HepG2 (cell line): Measurements from ENCODE around the gene MGARP. TPM values are rescaled to one million over a fixed set of nuclear protein-coding genes. Genes with fewer than 3 reads are reported as not detected.

ENCODE experiments used
- ERF ChIP-seq: IDR thresholded peaks from 2 replicates; pipeline ENCODE4 v1.6.1; 2018; ENCODE audit warnings: missing biosample characterization, missing genetic modification reagents
- GABPB1 ChIP-seq: IDR thresholded peaks from 2 replicates; pipeline ENCODE4 v1.6.1; 2016; ENCODE audit warnings: mild to moderate bottlenecking, missing genetic modification reagents, moderate library complexity, missing compliant biosample characterization
- HOXD1 ChIP-seq: sonication (generic); formaldehyde crosslinking; IDR thresholded peaks from 2 replicates; pipeline ENCODE4 v1.5.0; 2020; ENCODE audit warnings: missing genetic modification reagents
- IKZF1 ChIP-seq: fragments of 450-650 bp; IDR thresholded peaks from 2 replicates; pipeline ENCODE4 v1.7.1; 2016
- NCOA5 ChIP-seq: sonication (generic); formaldehyde crosslinking; IDR thresholded peaks from 2 replicates; pipeline ENCODE4 v1.4.0; 2020; ENCODE audit warnings: missing genetic modification reagents
- SIX1 ChIP-seq: sonication (generic); formaldehyde crosslinking; IDR thresholded peaks from 2 replicates; pipeline ENCODE4 v1.4.0; 2020; ENCODE audit warnings: missing genetic modification reagents, borderline replicate concordance
- TEAD3 ChIP-seq: optimal IDR thresholded peaks from 2 replicates; pipeline ENCODE3; 2016; ENCODE audit warnings: borderline replicate concordance
- ZNF776 ChIP-seq: sonication (generic); formaldehyde crosslinking; IDR thresholded peaks from 2 replicates; pipeline ENCODE4 v1.4.0; 2020; ENCODE audit warnings: mild to moderate bottlenecking, missing genetic modification reagents
- ZNF788 ChIP-seq: sonication (generic); formaldehyde crosslinking; IDR thresholded peaks from 2 replicates; pipeline ENCODE4 v1.5.0; 2020; ENCODE audit warnings: mild to moderate bottlenecking, missing genetic modification reagents, borderline replicate concordance
- polyA plus RNA-seq, 8 experiments: library from polyadenylated mRNA; depleted of rRNA in 3 of 8; stranded (reverse) in 7 of 8; unstranded in 1 of 8; fragments of >200 nt; fragmentation: Illumina TruSeq in 4 of 8; extraction: Trizol in 4 of 8; gene quantifications; 2 replicates each; pipeline versions ENCODE4 v1.2.1 to v1.2.3, GENCODE V29; 2011 to 2016; ENCODE audit warnings: low read depth in 4 of 8, missing spikeins in 1 of 8, mixed read lengths in 1 of 8; ENCODE audit not compliant: insufficient read depth in 1 of 8
- total RNA-seq, 5 experiments: library from RNA; depleted of rRNA; stranded (reverse); fragments of >200 nt; fragmentation: Illumina TruSeq; extraction: Trizol; gene quantifications; 2 replicates each; pipeline ENCODE4 v1.2.3, GENCODE V29; 2016; ENCODE audit warnings: low read depth in 1 of 5
- TF ChIP-seq, protein P1 (sequence below): sonication (generic); formaldehyde crosslinking; IDR thresholded peaks from 2 replicates; pipeline ENCODE4 v1.5.0; 2020; ENCODE audit warnings: mild to moderate bottlenecking, missing genetic modification reagents, borderline replicate concordance
- TF ChIP-seq, protein P2 (sequence below): sonication (generic); formaldehyde crosslinking; IDR thresholded peaks from 2 replicates; pipeline ENCODE4 v1.4.0; 2020; ENCODE audit warnings: missing genetic modification reagents
- TF ChIP-seq, protein P3 (sequence below): sonication (generic); formaldehyde crosslinking; IDR thresholded peaks from 2 replicates; pipeline ENCODE4 v1.8.0; 2023; ENCODE audit warnings: mild to moderate bottlenecking, missing genetic modification reagents
- TF ChIP-seq, protein P4 (sequence below), 2 experiments: IDR thresholded peaks; 2 replicates each; pipeline ENCODE4 v1.6.1; 2011 to 2012; ENCODE audit warnings: low read length in 2 of 2, borderline replicate concordance in 1 of 2, low read depth in 1 of 2, mild to moderate bottlenecking in 1 of 2, moderate library complexity in 1 of 2
- TF ChIP-seq, protein P5 (sequence below): sonication (generic); IDR thresholded peaks from 2 replicates; pipeline ENCODE4 v1.6.1; 2016; ENCODE audit warnings: low read depth, borderline replicate concordance

MGARP gene
- total and polyA plus RNA-seq, 2 of the 13 experiments (the other 11 are each of a cell fraction or from before 2014, with no cell fraction given) = 0.11 to 0.13 TPM

DNA sequence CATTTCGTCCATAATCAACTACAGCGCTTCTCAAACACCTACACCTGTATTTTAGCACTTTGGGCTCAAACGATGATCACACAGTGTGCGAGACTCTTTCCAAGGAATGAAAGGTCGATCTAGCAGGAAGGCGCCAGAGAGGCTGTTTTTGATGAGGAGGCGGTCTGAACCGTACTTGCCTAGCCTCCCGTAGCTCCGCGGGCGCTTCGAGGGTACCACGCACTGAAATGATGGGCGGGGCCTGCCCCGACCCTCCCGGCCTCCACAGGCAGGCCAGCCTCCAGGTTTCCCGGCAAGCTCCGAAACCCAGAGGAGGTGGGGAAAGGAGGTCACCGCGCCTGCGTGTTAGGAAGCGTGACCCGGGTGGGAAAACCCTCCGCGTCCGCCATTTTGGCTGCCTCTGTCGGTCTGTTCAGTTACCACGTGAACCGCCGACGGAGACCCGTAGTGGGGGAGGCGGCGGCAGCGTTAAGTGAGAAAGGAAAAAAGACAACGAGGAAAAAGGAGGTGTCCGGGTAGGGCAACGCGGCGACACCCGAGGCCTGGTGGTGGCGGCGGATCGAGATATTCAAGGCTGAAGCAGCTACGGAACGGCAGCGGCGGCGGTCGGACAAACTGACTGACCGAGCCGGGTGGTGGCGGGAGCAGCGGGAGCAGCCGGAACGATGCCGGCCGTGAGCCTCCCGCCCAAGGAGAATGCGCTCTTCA lies 21.2 kb upstream of the MGARP start, which contains the start of gene NAA15 (continued):
- TF ChIP-seq, protein P1, sequence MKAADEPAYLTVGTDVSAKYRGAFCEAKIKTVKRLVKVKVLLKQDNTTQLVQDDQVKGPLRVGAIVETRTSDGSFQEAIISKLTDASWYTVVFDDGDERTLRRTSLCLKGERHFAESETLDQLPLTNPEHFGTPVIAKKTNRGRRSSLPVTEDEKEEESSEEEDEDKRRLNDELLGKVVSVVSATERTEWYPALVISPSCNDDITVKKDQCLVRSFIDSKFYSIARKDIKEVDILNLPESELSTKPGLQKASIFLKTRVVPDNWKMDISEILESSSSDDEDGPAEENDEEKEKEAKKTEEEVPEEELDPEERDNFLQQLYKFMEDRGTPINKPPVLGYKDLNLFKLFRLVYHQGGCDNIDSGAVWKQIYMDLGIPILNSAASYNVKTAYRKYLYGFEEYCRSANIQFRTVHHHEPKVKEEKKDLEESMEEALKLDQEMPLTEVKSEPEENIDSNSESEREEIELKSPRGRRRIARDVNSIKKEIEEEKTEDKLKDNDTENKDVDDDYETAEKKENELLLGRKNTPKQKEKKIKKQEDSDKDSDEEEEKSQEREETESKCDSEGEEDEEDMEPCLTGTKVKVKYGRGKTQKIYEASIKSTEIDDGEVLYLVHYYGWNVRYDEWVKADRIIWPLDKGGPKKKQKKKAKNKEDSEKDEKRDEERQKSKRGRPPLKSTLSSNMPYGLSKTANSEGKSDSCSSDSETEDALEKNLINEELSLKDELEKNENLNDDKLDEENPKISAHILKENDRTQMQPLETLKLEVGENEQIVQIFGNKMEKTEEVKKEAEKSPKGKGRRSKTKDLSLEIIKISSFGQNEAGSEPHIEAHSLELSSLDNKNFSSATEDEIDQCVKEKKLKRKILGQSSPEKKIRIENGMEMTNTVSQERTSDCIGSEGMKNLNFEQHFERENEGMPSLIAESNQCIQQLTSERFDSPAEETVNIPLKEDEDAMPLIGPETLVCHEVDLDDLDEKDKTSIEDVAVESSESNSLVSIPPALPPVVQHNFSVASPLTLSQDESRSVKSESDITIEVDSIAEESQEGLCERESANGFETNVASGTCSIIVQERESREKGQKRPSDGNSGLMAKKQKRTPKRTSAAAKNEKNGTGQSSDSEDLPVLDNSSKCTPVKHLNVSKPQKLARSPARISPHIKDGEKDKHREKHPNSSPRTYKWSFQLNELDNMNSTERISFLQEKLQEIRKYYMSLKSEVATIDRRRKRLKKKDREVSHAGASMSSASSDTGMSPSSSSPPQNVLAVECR (CRISPR knock-in tag) = peak; percentile 90
- no peak; the same call in 1 of the 2 replicates for TF ChIP-seq ZNF776
- TF ChIP-seq, protein P2, sequence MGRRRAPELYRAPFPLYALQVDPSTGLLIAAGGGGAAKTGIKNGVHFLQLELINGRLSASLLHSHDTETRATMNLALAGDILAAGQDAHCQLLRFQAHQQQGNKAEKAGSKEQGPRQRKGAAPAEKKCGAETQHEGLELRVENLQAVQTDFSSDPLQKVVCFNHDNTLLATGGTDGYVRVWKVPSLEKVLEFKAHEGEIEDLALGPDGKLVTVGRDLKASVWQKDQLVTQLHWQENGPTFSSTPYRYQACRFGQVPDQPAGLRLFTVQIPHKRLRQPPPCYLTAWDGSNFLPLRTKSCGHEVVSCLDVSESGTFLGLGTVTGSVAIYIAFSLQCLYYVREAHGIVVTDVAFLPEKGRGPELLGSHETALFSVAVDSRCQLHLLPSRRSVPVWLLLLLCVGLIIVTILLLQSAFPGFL (CRISPR knock-in tag) = no peak
- TF ChIP-seq, protein P3, sequence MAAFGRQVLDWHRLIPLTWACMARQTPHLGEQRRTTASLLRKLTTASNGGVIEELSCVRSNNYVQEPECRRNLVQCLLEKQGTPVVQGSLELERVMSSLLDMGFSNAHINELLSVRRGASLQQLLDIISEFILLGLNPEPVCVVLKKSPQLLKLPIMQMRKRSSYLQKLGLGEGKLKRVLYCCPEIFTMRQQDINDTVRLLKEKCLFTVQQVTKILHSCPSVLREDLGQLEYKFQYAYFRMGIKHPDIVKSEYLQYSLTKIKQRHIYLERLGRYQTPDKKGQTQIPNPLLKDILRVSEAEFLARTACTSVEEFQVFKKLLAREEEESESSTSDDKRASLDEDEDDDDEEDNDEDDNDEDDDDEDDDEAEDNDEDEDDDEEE = no peak
- TF ChIP-seq SIX1 (CRISPR knock-in tag) = 0 out of 2 replicates have a peak, but pooled peaks have one; percentile 27
- TF ChIP-seq, protein P4, sequence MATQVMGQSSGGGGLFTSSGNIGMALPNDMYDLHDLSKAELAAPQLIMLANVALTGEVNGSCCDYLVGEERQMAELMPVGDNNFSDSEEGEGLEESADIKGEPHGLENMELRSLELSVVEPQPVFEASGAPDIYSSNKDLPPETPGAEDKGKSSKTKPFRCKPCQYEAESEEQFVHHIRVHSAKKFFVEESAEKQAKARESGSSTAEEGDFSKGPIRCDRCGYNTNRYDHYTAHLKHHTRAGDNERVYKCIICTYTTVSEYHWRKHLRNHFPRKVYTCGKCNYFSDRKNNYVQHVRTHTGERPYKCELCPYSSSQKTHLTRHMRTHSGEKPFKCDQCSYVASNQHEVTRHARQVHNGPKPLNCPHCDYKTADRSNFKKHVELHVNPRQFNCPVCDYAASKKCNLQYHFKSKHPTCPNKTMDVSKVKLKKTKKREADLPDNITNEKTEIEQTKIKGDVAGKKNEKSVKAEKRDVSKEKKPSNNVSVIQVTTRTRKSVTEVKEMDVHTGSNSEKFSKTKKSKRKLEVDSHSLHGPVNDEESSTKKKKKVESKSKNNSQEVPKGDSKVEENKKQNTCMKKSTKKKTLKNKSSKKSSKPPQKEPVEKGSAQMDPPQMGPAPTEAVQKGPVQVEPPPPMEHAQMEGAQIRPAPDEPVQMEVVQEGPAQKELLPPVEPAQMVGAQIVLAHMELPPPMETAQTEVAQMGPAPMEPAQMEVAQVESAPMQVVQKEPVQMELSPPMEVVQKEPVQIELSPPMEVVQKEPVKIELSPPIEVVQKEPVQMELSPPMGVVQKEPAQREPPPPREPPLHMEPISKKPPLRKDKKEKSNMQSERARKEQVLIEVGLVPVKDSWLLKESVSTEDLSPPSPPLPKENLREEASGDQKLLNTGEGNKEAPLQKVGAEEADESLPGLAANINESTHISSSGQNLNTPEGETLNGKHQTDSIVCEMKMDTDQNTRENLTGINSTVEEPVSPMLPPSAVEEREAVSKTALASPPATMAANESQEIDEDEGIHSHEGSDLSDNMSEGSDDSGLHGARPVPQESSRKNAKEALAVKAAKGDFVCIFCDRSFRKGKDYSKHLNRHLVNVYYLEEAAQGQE (IDR thresholded peaks at IDR 0.05; ENCODE audit: borderline replicate concordance in 1 of 2, low read depth in 1 of 2, low read length in 2 of 2) = peak in 1 of 2 experiments; percentile 36; a peak in 2 of 4 replicates
- TF ChIP-seq NCOA5 (CRISPR knock-in tag) = no peak
- TF ChIP-seq ERF = peak; percentile 87; the same call in 1 of the 2 replicates
- peak; percentile 26 for TF ChIP-seq TEAD3
- TF ChIP-seq GABPB1 (CRISPR knock-in tag) = peak; percentile 98
- TF ChIP-seq HOXD1 = no peak; the same call in 1 of the 2 replicates
- TF ChIP-seq, protein P5, sequence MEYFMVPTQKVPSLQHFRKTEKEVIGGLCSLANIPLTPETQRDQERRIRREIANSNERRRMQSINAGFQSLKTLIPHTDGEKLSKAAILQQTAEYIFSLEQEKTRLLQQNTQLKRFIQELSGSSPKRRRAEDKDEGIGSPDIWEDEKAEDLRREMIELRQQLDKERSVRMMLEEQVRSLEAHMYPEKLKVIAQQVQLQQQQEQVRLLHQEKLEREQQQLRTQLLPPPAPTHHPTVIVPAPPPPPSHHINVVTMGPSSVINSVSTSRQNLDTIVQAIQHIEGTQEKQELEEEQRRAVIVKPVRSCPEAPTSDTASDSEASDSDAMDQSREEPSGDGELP = peak; percentile 58; the same call in 1 of the 2 replicates
- TF ChIP-seq IKZF1 = no peak
- peak; percentile 82 for TF ChIP-seq ZNF788 (CRISPR knock-in tag)
